Stimulated activated CD4-positive, alpha-beta T cell treated with anti-CD3 and anti-CD28 coated beads, Interleukin-2, amount 100 ng/mL, for 4 hours (primary cell): ENCODE data around the gene PAF1.

Source experiments
- DNase-seq: peaks from one replicate; pipeline ENCODE4 v3.0.0-alpha.2; 2020; ENCODE audit warnings: low read depth

PAF1 gene

DNA sequence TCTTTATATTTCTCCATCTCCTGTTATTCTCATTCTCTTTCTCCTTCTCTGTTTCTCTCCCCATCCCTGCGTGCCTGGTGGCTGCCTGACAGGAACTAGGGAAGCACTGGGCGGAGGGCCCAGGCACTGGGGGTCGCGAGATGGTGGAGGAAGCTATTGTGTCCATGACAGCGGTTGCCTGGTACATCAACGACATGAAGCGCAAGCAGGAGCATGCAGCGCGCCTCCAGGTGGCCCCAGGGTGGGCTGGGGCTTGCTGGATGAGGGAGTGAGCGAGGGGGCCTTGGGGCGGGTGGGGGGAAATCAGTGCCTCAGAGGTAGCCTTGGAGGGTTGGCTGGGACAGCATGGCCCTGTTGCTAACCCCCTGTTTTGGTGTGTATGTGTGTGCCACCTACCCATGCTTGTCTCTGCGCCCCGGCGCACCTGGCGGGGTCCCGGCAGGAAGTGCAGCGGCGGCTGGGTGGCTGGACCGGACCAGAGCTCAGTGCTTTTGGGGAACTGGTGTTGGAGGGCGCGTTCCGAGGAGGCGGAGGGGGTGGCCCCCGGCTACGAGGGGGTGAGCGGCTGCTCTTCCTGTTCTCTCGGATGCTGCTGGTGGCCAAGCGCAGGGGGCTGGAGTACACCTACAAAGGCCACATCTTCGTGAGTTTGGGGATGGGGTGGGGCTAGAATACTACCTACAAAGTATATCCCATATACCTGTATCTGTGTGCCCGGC is 26.7 kb upstream of the PAF1 start:
- no peak for DNase-seq

DNA sequence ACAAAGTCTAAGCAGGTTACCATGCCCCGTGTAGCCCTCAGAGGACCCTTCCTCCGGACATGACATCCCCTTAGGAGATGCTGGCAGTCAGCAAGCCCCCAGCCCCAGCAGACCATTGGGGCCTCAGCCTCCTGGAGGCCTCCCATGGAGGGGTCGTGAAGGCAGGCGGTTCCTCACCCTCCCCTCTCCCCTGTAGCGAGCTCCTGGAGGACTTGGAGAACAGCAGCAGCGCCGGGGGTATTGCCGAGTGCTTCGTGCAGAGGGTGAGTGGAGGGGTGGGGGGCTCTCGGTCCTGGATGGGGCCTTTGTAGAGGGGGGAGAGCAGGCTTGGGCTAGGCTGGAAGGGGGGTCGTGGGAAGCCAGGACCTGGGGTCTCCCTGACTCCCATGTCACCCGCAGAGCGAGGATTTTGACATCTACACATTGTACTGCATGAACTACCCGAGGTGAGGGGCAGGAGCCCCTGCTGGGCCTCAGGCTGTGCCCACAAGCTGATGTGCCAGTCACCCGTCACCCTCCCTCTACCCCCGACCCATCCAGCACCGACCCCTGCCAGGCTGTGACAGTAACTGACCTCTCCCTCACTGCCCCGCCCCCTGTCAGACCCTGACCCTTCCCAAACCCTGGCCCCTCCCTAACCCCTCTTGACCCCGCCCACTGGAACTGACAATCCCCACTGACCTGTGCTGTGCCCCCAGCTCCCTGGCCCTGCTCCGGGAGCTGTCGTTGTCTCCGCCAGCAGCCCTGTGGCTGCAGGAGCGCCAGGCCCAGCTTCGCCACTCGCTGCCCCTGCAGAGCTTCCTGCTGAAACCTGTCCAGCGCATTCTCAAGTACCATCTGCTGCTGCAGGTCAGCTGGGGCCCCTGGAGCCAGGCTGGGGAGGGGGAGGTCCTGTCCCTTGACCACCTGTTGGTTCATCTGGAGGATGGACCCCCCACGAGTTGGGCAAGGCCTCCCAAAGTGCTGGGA is 25.5 kb upstream of the PAF1 start:
- DNase-seq = no peak

DNA sequence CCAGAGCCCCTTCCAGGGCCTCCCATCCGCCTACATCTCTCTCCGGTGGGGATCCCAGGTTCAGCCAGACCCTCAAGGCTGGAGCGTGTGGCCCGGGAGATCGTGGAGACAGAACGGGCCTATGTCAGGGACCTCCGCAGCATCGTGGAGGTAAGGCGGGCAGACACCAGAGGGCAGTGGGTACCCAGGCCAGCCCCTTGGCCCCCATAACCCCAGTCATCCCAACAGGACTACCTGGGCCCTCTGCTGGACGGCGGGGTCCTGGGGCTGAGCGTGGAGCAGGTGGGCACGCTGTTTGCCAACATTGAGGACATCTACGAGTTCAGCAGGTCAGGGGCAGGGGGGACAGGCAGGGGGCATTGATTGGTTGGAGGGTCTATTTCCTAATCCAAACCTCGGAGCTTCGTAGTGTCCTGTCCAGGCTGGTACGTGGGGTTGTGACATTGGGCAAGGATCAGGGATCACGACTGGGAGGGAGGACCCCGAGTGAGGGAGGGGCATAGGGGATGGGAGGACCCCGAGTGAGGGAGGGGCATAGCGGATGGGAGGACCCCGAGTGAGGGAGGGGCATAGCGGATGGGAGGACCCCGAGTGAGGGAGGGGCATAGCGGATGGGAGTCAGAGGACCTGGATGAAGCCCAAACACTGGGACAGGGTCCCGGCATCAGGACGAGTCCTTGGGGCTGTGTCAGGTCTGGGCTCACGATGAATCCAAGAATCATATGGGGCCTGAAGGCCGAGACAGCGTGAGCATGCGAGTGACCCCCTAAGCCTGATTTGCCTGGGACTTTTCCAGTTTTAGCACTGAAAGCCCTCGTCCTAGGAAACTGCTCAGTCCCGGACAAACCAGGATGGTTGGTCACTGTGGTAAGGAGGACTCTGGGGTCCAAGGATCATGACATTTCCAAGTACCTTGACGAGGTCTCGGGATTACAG is 24.5 kb upstream of the PAF1 start:
- DNase-seq = no peak

DNA sequence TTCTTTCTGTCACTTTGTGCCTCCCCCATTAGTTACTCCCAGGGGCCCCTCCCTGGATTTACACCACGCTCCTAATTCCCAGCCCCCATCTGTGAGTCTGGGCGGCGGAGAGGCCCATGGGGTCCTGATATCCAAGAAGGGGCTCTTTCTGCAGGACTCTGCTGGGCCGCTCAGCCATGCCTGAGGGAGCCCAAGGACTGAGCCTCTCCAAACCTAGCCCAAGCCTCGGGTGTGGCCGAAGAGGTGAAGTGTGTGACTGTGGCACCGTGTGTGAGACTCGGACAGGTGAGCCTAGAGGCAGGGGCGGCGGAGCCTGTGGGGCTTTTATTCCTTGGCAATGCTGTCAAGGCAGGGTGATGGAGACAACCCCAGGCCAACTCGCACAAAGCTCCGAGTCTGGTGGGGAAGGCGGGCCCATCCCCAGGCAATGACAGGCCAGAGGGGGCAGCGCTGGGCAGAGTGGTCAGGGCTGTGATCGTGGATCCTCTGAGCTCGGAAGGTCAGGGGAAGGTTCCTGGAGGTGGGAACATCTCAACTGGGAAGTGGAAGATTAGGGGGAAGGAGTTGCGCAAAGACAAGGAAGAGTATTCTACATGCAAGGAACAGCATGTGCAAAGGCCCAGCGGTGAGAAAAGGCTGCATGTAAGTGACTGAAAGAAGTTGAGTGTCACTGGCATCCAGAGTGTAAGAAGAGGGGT is 23.2 kb upstream of the PAF1 start:
- no peak for DNase-seq

DNA sequence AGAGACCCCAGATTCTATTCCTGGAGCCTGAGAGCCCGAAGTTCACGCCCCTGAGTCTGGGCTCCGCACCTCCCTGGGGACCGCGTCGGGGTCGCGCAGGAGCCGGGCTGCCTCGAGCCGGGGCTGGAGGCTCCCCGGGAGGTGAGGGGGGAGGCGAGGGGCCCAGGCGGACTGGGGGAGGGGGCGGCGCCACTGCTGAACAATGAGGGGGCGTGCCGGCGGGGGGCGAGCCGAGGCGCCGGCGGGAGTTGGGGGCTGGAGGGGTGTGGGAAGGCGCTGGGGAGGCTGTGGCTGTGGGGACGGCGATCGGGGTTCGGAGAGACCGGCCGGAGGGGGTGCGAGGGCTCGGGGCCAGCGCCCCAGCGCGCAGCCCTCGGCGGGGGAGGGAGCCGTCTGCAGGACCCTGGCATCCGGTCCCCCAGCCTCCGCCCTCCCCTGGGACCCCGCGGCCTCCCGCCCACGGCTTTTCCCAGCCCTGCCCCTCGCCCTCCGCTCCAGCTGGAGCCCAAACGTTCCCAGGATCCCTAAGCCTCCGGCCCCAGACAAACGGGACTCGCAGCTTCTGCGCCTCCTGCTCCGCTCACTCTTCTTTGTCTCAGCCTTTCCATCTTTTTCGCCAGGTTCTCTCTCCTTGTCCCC is 22.5 kb upstream of the PAF1 start:
- no peak for DNase-seq

- no peak for DNase-seq
Measured at GRCh38 chr19:39412867-39413271, 22.0 kb upstream of the PAF1 start.

GRCh38 chr19:39412100-39412866 is 21.4 kb upstream of the PAF1 start, which contains the start of gene PLEKHG2:
TSS of gene PLEKHG2 (plus strand) at chr19:39412669. CDS start at chr19:39414087, 1,418 bp downstream.
- DNase-seq = peak; percentile 95

- peak; percentile 87 for DNase-seq
Measured at GRCh38 chr19:39411832-39412099, 20.9 kb upstream of the PAF1 start.

GRCh38 chr19:39411081-39411831 is 20.4 kb upstream of the PAF1 start:
- DNase-seq = no peak

- no peak for DNase-seq
Measured at GRCh38 chr19:39410831-39411080, 19.9 kb upstream of the PAF1 start.

- peak; percentile 36 for DNase-seq
Measured at GRCh38 chr19:39410017-39410830, 19.3 kb upstream of the PAF1 start.

- peak; percentile 77 for DNase-seq
Measured at GRCh38 chr19:39409208-39410016, 18.5 kb upstream of the PAF1 start.

GRCh38 chr19:39408392-39409207 is 17.7 kb upstream of the PAF1 start:
- no peak for DNase-seq

DNA sequence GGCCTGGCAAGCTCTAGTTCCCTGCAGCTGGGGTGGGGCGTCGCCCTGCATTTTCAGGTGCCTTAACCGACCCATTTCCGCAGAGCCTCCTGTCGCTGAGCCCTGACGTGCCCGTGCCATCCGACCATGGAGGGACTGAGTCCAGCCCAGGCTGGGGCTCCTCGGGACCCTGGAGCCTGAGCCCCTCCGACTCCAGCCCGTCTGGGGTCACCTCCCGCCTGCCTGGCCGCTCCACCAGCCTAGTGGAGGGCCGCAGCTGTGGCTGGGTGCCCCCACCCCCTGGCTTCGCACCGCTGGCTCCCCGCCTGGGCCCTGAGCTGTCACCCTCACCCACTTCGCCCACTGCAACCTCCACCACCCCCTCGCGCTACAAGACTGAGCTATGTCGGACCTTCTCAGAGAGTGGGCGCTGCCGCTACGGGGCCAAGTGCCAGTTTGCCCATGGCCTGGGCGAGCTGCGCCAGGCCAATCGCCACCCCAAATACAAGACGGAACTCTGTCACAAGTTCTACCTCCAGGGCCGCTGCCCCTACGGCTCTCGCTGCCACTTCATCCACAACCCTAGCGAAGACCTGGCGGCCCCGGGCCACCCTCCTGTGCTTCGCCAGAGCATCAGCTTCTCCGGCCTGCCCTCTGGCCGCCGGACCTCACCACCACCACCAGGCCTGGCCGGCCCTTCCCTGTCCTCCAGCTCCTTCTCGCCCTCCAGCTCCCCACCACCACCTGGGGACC is 16.9 kb upstream of the PAF1 start:
- no peak for DNase-seq

DNA sequence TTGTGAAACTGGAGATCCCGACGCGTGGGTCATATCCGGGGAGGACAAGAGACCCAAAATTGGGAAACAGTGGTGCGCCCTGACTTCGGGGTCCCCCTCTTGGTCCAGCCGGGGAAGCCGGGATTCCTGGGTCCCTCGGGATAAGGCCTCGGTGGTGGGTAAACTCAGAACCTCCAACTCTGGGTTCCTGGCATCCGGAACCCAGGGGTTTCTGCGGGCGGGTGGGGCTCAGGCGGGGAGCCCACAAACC is 16.4 kb upstream of the PAF1 start:
- DNase-seq = no peak

DNA sequence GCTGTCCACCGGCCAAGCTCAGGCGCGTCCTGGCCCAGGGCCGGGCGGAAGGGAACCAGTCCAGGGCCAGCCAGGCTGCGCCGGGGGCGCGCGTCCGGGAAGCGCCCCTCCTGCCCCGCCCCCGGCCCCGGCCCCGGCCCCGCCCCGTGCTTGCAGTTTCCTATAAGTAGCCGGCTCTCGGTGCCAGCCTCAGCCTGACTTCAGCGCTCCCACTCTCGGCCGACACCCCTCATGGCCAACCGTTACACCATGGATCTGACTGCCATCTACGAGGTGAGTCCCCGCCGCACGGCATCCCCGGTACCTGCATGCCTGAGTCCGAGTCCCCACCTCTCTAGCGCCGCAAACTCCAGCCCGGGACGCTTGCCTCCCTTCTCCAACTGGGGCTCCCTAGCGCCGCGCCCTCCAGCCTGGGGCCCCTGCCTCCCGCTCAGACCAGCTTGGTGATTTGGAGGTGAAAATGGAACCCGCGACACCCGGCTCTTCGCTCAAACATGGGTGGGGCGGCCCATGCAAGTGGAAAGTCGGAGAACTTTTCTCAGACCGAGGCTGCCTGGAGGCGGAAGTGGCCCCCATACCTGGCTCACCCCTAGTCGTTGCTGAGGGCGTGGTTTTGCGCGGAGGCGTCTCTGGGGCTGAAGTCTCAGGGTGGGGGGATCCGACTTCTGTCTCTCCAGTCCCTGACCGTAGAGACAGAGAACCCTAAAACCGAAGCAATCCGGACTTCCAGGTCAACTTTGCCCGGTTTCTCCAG is 15.9 kb upstream of the PAF1 start, which contains the start of gene ZFP36:
TSS of gene ZFP36 (plus strand) at position 192 of the 754 bp plus-strand sequence. CDS start at position 250, 58 bp downstream.
- peak; percentile 79 for DNase-seq
